Caco-2 (cell line): ENCODE data around the gene FAM78A. TPM values are rescaled to one million over a fixed set of nuclear protein-coding genes. Genes with fewer than 3 reads are reported as not detected.

Experiments used
- BruUV-seq: library from RNA; stranded (reverse); fragments of 400-500 nt; replicated peaks from 2 replicates; lab custom pipeline; 2021; lab: Mats Ljungman, UMichigan
- CTCF ChIA-PET: fragments of 300-600 bp; sonication (Branson Sonifier 250); formaldehyde crosslinking; loops from one replicate; lab custom pipeline; 2022; ENCODE audit warnings: antibody characterized with exemption; lab: Charles Lee
- POLR2A ChIA-PET: fragments of 300-600 bp; sonication (Branson Sonifier 250); formaldehyde crosslinking; loops from one replicate; lab custom pipeline; 2022; ENCODE audit warnings: antibody characterized with exemption; lab: Charles Lee
- DNase-seq, 2 experiments: peaks; one replicate each; pipeline versions ENCODE4 v3.0.0 to v3.0.0-alpha.2; 2020 to 2022
- H3K27me3 ChIP-seq: replicated peaks from 2 replicates; pipeline ENCODE4 v1.6.0; 2011; ENCODE audit warnings: low read length; ENCODE audit not compliant: control insufficient read depth, insufficient read depth
- H3K36me3 ChIP-seq: 2 replicates; pipeline ENCODE4 v1.5.1; 2011; ENCODE audit warnings: low read length; ENCODE audit not compliant: control insufficient read depth, insufficient read depth
- H3K4me1 ChIP-seq: fragments of 250-450 bp; sonication (Bioruptor Pico); 2 replicates; pipeline ENCODE4 v1.5.1; 2020; ENCODE audit warnings: mild to moderate bottlenecking
- H3K4me3 ChIP-seq: 2 replicates; pipeline ENCODE4 v1.5.1; 2011; ENCODE audit warnings: low read depth, mild to moderate bottlenecking, control low read depth, low read length
- H3K9me3 ChIP-seq: fragments of 250-450 bp; sonication (Bioruptor Pico); 2 replicates; pipeline ENCODE4 v1.5.1; 2020; ENCODE audit warnings: mild to moderate bottlenecking, moderate library complexity
- H3K27ac Mint-ChIP-seq: one replicate; pipeline ENCODE4 v1.8.0; 2022; ENCODE audit warnings: mixed read lengths; ENCODE audit not compliant: unreplicated experiment
- H3K27me3 Mint-ChIP-seq: one replicate; pipeline ENCODE4 v1.8.0; 2022; ENCODE audit warnings: mixed read lengths; ENCODE audit not compliant: insufficient read depth, unreplicated experiment
- H3K36me3 Mint-ChIP-seq: one replicate; pipeline ENCODE4 v1.8.0; 2022; ENCODE audit warnings: mild to moderate bottlenecking, mixed read lengths; ENCODE audit not compliant: insufficient read depth, unreplicated experiment
- H3K4me1 Mint-ChIP-seq: one replicate; pipeline ENCODE4 v1.8.0; 2022; ENCODE audit warnings: low read depth, mixed read lengths; ENCODE audit not compliant: unreplicated experiment
- H3K4me3 Mint-ChIP-seq: one replicate; pipeline ENCODE4 v1.8.0; 2022; ENCODE audit warnings: mild to moderate bottlenecking, moderate library complexity, mixed read lengths; ENCODE audit not compliant: unreplicated experiment
- H3K9me3 Mint-ChIP-seq: one replicate; pipeline ENCODE4 v1.8.0; 2022; ENCODE audit warnings: mixed read lengths; ENCODE audit not compliant: unreplicated experiment
- intact Hi-C: fragments of 100-400 bp; cut with micrococcal nuclease; formaldehyde crosslinking; loops from one replicate; pipeline ENCODE4 v1.10.0; 2022; ENCODE audit not compliant: unreplicated experiment
- total RNA-seq: library from RNA; stranded (reverse); gene quantifications from 2 replicates; pipeline ENCODE4 v1.2.3, GENCODE V29; 2022
- TF ChIP-seq, protein P1 (sequence below), 2 experiments: fragments of 200-600 bp in 1 of 2; IDR thresholded peaks; 1 replicate in 1 of 2; 2 replicates in 1 of 2; pipeline versions ENCODE4 v1.5.1 to v1.8.0; 2011 to 2022; ENCODE audit warnings: antibody characterized with exemption in 1 of 2, control low read depth in 1 of 2, inconsistent platforms in 1 of 2, low read depth in 1 of 2, low read length in 1 of 2, mild to moderate bottlenecking in 1 of 2, moderate library complexity in 1 of 2; ENCODE audit not compliant: insufficient read depth in 1 of 2, severe bottlenecking in 1 of 2, unreplicated experiment in 1 of 2

FAM78A gene
- total RNA-seq, 1 experiment from 2014 or later: 0.70 TPM

DNA sequence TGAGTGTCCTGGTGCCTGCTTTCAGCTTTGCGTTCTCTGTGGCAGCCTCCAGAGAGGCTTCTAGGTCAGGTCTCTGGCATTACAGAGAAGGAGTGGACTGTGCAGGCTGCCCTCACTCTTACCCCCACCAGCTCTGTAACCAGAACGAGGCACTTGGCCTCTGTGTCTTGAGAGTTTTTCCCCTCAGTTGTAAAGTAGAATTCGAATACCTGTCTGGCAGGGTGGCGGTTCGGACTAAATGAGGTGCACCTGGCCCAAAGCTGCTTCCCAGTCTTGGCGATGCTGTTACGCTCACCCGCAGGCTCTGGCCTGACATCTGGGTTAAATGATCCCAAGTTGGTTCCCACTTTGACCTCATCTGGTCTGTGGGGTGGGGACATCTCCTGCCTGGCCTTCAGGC, 40.1 kb downstream of the FAM78A start:
- POLR2A ChIA-PET: no interaction called here
- no TSS peak for BruUV-seq

DNA sequence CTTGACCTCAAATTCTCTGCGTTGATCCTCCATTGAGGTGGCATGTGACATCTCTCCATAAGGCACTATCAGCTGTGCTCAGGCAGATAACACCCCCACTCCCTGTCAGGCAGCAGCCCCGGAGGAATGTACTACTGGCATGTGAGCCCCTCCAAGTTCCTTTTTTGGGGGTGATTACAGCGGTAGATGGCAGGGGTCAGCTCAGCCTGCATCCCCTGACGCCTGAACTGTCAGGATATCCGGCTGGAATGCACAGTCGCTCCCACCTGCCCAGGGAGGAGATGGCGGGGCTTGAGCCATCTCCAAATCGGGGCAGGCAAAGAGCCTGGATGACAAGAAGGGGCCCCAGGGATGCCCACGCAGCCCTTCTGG, 40.8 kb downstream of the FAM78A start:
- no peaks in the 10 kb centered on the region for H3K27me3 Mint-ChIP-seq
- no peak overlapping the region for H3K4me3 Mint-ChIP-seq
- Histone ChIP-seq H3K27me3 (no peaks in the 10 kb centered on the region), H3K4me3 (no peak overlapping the region), H3K4me1 (no peaks in the 10 kb centered on the region), H3K9me3 (no peaks in the 10 kb centered on the region), H3K36me3 (no peaks in the 10 kb centered on the region)
- ChIA-PET POLR2A (no interaction called here), CTCF (interaction anchor here (0.5 kb wide), 1 partner anchor 27 kb away, joined by 3 read pairs; no protein-coding TSS in a partner anchor)
- intact Hi-C loops: loop anchor here (10.0 kb wide), 1 partner anchor 99 kb away; no protein-coding TSS in a partner anchor
- no peak overlapping the region for H3K27ac Mint-ChIP-seq
- no peaks in the 10 kb centered on the region for H3K4me1 Mint-ChIP-seq
- no TSS peak for BruUV-seq
- no peaks in the 10 kb centered on the region for H3K9me3 Mint-ChIP-seq
- DNase-seq: no peak
- peaks cover 26% of the 10 kb centered on the region for H3K36me3 Mint-ChIP-seq
- TF ChIP-seq, protein P1, sequence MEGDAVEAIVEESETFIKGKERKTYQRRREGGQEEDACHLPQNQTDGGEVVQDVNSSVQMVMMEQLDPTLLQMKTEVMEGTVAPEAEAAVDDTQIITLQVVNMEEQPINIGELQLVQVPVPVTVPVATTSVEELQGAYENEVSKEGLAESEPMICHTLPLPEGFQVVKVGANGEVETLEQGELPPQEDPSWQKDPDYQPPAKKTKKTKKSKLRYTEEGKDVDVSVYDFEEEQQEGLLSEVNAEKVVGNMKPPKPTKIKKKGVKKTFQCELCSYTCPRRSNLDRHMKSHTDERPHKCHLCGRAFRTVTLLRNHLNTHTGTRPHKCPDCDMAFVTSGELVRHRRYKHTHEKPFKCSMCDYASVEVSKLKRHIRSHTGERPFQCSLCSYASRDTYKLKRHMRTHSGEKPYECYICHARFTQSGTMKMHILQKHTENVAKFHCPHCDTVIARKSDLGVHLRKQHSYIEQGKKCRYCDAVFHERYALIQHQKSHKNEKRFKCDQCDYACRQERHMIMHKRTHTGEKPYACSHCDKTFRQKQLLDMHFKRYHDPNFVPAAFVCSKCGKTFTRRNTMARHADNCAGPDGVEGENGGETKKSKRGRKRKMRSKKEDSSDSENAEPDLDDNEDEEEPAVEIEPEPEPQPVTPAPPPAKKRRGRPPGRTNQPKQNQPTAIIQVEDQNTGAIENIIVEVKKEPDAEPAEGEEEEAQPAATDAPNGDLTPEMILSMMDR (IDR thresholded peaks at IDR 0.05; ENCODE audit: insufficient read depth in 1 of 2, low read depth in 1 of 2, low read length in 1 of 2, severe bottlenecking in 1 of 2, unreplicated experiment in 1 of 2): no peak

More for the DNA sequence above, 40.1 kb downstream of the FAM78A start:
- Mint-ChIP-seq H3K4me1 (no peaks in the 10 kb centered on the region), H3K9me3 (no peaks in the 10 kb centered on the region), H3K36me3 (peaks cover 25% of the 10 kb centered on the region), H3K4me3 (no peak overlapping the region), H3K27me3 (no peaks in the 10 kb centered on the region), H3K27ac (no peak overlapping the region)
- no peak overlapping the region for H3K4me3 ChIP-seq
- H3K4me1 ChIP-seq: no peaks in the 10 kb centered on the region
- DNase-seq: no peak
- CTCF ChIA-PET: interaction anchor here (0.5 kb wide), 1 partner anchor 26 kb away, joined by 3 read pairs; no protein-coding TSS in a partner anchor
- intact Hi-C loops: loop anchor here (10.0 kb wide), 1 partner anchor 99 kb away; no protein-coding TSS in a partner anchor
- TF ChIP-seq, protein P1 (IDR thresholded peaks at IDR 0.05; ENCODE audit: insufficient read depth in 1 of 2, low read depth in 1 of 2, low read length in 1 of 2, severe bottlenecking in 1 of 2, unreplicated experiment in 1 of 2): no peak
- H3K36me3 ChIP-seq: no peaks in the 10 kb centered on the region
- H3K27me3 ChIP-seq: no peaks in the 10 kb centered on the region
- no peaks in the 10 kb centered on the region for H3K9me3 ChIP-seq

DNA sequence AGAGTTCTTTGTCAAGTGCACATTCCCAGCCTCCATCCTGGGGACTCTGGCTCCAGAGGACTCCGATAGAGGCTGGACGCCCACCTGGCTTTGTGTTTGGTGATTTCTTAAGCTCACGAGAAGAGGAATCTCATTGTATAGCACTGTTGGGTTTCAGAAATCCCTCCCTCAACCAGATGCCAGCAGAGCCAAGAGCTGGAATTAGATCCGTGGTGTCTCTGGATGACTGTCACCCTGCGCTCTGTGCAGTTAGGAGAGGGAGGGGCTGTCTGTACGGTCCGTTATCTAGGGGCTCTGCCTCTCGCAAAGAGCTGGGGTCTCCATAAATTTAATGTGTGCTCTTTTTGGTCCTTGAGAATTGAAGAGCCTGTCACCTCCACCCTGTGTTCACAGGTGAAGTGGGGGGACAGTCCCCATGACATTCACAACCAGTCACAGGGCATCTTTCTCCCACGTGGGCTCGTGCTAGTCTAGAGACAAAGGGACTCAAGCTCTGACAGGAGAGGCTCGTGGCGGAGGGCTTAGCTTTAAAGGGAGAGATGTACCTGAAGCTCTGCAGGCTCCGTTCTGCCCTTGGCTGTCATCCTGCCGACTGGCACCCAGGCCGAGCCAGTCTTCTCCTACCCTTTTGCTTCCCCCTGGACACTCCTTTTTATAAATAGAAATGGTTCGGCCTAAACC, 41.4 kb downstream of the FAM78A start:
- H3K27me3 Mint-ChIP-seq: no peaks in the 10 kb centered on the region
- Histone ChIP-seq H3K9me3 (no peaks in the 10 kb centered on the region), H3K4me1 (no peaks in the 10 kb centered on the region), H3K27me3 (no peaks in the 10 kb centered on the region), H3K4me3 (no peak overlapping the region), H3K36me3 (no peaks in the 10 kb centered on the region)
- no TSS peak for BruUV-seq
- TF ChIP-seq, protein P1 (IDR thresholded peaks at IDR 0.05; ENCODE audit: insufficient read depth in 1 of 2, low read depth in 1 of 2, low read length in 1 of 2, severe bottlenecking in 1 of 2, unreplicated experiment in 1 of 2): no peak
- no peaks in the 10 kb centered on the region for H3K4me1 Mint-ChIP-seq
- no peak for DNase-seq
- no peaks in the 10 kb centered on the region for H3K9me3 Mint-ChIP-seq
- POLR2A ChIA-PET: no interaction called here
- no peak overlapping the region for H3K27ac Mint-ChIP-seq
- CTCF ChIA-PET: no interaction called here
- peaks cover 31% of the 10 kb centered on the region for H3K36me3 Mint-ChIP-seq
- intact Hi-C loops: loop anchor here (10.0 kb wide), 1 partner anchor 100 kb away; no protein-coding TSS in a partner anchor
- H3K4me3 Mint-ChIP-seq: no peak overlapping the region
